Measurements from ENCODE around the gene HSF4.

- no peak for TF ChIP-seq CTCF (IDR thresholded peaks at IDR 0.05)
- no peak for TF ChIP-seq ZFX (IDR thresholded peaks at IDR 0.05; ENCODE audit: borderline replicate concordance)
These were observed 35.1 kb upstream of the HSF4 start for GRCh38 chr16:67129422-67129821.

All from 22Rv1 (cell line).